LNCaP clone FGC (cell line): ENCODE measurements around the gene CTRB2.
"Not testable (repeated sequence)": the region's sequence is repeated elsewhere in the genome, so short reads cannot be mapped to it uniquely, and the experiment has no call there.

Source experiments
- DNase-seq: peaks from one replicate; pipeline ENCODE4 v3.0.0-alpha.2; 2011; ENCODE audit warnings: low read depth
- H3K4me3 ChIP-seq: 2 replicates; pipeline ENCODE4 v1.5.1; 2011; ENCODE audit warnings: mild to moderate bottlenecking, low read depth, low read length, control low read depth
- TF ChIP-seq, protein P1 (sequence below): IDR thresholded peaks from 2 replicates; pipeline ENCODE4 v1.5.1; 2012; ENCODE audit warnings: mild to moderate bottlenecking; ENCODE audit not compliant: control insufficient read depth, insufficient read depth; ENCODE audit errors: extremely low read depth

Gene CTRB2

DNA sequence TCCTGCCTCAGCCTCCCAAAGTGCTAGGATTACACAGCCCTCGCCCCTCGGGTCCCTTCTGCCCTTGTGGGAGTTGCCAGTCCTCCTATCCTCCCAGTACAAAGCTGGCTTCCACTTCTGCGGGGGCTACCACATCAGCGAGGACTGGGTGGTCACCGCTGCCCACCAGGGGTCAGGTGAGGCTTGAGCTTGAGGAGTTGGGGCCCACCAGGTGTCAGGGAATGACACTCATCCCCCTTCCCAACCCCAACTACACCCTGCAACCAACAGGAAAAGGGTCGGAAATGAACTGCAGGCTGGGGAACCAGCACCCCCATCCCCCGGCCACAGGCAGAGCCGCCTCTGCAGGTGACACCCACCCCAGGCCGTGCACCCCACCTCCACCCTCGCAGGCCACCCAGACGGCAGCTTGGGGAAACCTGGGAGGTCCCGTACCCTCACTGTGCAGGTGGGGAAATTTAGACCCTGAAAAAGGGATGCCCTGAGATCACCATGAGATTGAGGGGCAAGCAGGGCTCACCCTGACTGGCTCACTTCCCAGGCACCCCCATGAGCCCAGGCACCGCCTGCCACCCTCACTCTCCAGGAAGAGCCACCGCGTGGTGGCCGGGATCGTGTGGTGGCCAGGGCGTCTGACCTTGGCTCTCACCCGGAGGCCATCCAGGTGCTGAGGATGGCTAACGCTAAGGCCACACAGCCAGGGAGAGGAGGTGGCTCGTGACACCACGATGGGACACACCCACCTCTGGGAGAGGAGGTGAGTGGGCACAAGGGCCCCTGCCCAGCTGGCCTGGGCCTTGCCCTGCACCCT lies 19.8 kb upstream of the CTRB2 start:
- DNase-seq, result no peak
- TF ChIP-seq, protein P1, sequence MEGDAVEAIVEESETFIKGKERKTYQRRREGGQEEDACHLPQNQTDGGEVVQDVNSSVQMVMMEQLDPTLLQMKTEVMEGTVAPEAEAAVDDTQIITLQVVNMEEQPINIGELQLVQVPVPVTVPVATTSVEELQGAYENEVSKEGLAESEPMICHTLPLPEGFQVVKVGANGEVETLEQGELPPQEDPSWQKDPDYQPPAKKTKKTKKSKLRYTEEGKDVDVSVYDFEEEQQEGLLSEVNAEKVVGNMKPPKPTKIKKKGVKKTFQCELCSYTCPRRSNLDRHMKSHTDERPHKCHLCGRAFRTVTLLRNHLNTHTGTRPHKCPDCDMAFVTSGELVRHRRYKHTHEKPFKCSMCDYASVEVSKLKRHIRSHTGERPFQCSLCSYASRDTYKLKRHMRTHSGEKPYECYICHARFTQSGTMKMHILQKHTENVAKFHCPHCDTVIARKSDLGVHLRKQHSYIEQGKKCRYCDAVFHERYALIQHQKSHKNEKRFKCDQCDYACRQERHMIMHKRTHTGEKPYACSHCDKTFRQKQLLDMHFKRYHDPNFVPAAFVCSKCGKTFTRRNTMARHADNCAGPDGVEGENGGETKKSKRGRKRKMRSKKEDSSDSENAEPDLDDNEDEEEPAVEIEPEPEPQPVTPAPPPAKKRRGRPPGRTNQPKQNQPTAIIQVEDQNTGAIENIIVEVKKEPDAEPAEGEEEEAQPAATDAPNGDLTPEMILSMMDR, result no peak
- no peak overlapping the region for H3K4me3 ChIP-seq

DNA sequence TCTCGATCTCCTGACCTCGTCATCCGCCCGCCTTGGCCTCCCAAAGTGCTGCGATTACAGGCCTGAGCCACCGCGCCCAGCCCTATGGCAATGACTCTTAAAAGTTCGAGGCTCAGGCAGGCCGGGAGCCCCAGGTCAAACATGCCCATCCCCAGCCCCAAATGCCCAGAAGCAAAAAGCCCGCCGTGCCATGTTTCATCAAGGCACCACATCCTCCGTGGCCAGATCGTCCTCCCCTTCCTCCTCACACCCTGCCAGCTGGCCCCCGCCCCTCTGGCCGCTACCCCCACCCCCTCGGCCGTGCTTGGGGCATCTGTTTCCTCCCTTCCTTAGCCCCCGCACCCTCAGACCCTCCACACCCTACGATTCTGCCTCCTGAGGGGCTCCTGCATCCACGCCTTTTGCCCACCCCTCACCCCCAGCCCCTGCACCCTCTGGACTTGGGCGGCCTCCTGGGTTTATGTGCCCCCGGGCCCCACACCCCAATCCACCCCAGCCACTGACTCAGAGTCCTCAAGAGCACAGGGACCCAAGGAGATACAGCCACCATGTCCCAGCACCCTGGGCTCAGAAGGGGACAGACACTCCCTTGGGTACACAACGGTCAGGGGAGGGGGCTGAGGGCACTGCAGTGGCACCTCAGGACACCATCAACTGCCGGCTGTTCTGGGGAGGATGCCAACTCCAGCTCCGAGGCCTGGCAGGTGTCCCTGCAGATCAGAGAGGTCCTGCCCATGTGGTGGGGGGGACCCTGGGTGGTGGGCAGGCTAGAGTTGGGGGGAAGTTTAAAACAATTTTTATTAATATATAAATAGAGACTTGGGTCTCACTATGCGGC lies 18.9 kb upstream of the CTRB2 start:
- DNase-seq, result no peak

DNA sequence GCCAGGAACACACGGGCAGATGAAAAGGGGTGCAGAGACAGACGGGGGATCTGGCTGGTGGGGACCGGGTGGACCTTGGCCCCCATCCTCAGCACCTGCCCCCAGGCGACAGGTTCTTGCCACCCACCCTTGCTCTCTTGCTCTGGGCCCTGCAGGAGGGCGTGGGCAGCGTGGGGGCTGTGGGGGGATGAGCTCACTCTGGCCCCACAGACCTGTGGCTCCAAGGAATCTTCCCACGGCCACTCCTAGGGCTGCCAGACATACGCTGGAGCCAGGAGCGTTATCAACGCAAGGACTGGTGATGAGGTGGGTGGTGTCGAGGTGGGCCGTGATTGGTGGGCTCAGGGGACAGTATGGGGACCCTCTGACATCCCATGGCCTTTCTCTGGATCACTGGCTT lies 18.1 kb upstream of the CTRB2 start:
- no peak for DNase-seq
- TF ChIP-seq, protein P1, result no peak
- no peak overlapping the region for H3K4me3 ChIP-seq

More for the DNA sequence above, 18.9 kb upstream of the CTRB2 start:
- H3K4me3 ChIP-seq, result no peak overlapping the region
- TF ChIP-seq, protein P1, result no peak

DNA sequence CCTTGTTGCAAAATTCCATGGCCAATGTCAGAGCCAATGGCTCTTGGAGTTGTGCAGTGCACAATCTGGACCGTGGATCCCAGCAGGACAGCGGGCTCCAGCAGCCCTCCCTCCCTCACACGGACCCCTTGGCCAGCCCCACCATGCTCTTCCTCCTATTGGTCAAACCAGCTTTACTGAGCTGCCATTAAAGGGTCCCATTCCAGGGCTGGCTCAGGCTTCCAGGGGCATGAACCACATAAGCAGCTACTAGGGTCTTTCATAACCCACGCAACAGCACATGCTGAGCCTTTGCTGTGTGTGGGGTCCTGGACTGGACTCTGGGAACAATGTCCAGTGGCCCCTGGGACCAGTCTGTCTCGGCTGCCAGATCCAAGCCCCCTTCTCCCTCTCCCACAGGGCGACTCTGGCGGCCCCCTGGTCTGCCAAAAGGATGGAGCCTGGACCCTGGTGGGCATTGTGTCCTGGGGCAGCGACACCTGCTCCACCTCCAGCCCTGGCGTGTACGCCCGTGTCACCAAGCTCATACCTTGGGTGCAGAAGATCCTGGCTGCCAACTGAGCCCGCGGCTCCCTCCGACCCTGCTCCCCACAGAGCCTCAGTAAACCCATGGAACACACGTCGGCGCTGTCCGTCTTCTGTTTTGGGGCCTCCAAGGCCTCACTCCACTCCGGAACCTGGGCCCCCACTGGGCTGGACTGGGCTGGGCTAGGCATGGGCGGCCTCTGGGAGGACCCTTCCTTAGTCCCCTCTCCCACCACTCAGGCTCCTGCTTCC lies 17.5 kb upstream of the CTRB2 start:
- TF ChIP-seq, protein P1, result no peak
- no peak for DNase-seq
- H3K4me3 ChIP-seq, result no peak overlapping the region

DNA sequence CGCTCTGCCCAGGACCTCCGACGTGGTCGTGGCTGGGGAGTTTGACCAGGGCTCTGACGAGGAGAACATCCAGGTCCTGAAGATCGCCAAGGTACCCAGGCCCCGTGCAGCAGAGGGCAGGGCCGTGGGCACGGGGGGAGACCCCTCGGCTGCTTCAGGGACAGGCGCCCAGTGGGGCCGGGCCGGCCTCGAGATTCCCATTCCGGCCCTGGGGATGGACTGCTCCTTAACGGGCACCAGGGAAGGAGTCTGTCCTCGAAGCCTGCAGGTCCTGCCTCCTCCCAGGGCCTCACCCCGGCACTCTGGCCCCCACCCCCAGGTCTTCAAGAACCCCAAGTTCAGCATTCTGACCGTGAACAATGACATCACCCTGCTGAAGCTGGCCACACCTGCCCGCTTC lies 16.2 kb upstream of the CTRB2 start:
- DNase-seq, H3K4me3 ChIP-seq: not testable (repeated sequence)

DNA sequence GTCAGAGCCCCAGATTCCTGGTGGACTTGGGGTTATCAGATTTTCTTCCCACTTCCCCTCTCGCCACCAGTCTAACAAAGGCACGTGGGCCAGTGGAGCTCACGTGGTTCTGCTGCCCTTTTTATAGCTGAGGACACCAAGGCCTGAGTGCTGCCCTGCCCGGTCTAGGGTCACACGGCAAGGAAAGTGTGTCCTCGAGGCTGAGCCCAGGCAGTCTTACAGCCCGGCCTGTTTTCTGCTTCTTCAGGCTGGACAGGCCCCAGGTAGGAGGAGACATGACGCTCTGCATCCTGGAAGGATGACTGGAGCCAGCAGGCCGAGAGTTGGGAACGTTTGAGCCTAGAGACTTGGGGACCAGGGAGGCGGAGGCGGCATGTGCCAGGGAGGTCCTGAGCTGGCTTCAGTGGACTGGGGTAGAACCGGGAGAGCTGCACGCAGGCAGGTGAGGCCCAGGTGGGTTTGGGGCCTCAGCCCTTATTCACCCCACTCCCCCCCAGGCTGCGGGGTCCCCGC lies 15.4 kb upstream of the CTRB2 start:
- H3K4me3 ChIP-seq, result no peak overlapping the region
- no peak for DNase-seq
- TF ChIP-seq, protein P1, result no peak
